Embryonic facial prominence (tissue), 1 donor: ENCODE results near the gene RBM25.
"Not testable (repeated sequence)": the region's sequence is repeated elsewhere in the genome, so short reads cannot be mapped to it uniquely, and the experiment has no call there.

Experiments used
- DNase-seq: peaks from one replicate; pipeline ENCODE4 v3.0.0-alpha.2; 2016; ENCODE audit errors: extremely low spot score

RBM25 gene

GRCh38 chr14:73168691-73169090, 110.4 kb downstream of the RBM25 start:
- DNase-seq: no peak

- DNase-seq: not testable (repeated sequence)
These were observed 111.5 kb downstream of the RBM25 start for GRCh38 chr14:73169855-73170254.

GRCh38 chr14:73170686-73171085, 112.4 kb downstream of the RBM25 start:
- no peak for DNase-seq

- DNase-seq: no peak
These were observed 114.2 kb downstream of the RBM25 start for GRCh38 chr14:73172500-73172899.

GRCh38 chr14:73173092-73173735, 114.9 kb downstream of the RBM25 start:
- peak; percentile 20 for DNase-seq
